ENCODE data around the gene PRM1.

- TF ChIP-seq, protein P1, sequence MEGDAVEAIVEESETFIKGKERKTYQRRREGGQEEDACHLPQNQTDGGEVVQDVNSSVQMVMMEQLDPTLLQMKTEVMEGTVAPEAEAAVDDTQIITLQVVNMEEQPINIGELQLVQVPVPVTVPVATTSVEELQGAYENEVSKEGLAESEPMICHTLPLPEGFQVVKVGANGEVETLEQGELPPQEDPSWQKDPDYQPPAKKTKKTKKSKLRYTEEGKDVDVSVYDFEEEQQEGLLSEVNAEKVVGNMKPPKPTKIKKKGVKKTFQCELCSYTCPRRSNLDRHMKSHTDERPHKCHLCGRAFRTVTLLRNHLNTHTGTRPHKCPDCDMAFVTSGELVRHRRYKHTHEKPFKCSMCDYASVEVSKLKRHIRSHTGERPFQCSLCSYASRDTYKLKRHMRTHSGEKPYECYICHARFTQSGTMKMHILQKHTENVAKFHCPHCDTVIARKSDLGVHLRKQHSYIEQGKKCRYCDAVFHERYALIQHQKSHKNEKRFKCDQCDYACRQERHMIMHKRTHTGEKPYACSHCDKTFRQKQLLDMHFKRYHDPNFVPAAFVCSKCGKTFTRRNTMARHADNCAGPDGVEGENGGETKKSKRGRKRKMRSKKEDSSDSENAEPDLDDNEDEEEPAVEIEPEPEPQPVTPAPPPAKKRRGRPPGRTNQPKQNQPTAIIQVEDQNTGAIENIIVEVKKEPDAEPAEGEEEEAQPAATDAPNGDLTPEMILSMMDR (IDR thresholded peaks at IDR 0.05; ENCODE audit: poor library complexity) = no peak
- TF ChIP-seq EZH2 (IDR thresholded peaks at IDR 0.05; ENCODE audit: borderline replicate concordance) (no peak), EZH2phosphoT487 (IDR thresholded peaks at IDR 0.05; ENCODE audit: low read depth, severe bottlenecking, unreplicated experiment) (no peak)
Observed at GRCh38 chr16:11312718-11313492, 31.8 kb upstream of the PRM1 start.

Data from hepatocyte (in vitro differentiated cells).